ENCODE measurements around the gene MINK1. TPM values are rescaled to one million over a fixed set of nuclear protein-coding genes. Genes with fewer than 3 reads are reported as not detected.

Gene MINK1
- total and polyA plus RNA-seq, 2 of the 13 experiments (the other 11 are each of a cell fraction or from before 2014, with no cell fraction given), result 17.2 to 63.9 TPM

DNA sequence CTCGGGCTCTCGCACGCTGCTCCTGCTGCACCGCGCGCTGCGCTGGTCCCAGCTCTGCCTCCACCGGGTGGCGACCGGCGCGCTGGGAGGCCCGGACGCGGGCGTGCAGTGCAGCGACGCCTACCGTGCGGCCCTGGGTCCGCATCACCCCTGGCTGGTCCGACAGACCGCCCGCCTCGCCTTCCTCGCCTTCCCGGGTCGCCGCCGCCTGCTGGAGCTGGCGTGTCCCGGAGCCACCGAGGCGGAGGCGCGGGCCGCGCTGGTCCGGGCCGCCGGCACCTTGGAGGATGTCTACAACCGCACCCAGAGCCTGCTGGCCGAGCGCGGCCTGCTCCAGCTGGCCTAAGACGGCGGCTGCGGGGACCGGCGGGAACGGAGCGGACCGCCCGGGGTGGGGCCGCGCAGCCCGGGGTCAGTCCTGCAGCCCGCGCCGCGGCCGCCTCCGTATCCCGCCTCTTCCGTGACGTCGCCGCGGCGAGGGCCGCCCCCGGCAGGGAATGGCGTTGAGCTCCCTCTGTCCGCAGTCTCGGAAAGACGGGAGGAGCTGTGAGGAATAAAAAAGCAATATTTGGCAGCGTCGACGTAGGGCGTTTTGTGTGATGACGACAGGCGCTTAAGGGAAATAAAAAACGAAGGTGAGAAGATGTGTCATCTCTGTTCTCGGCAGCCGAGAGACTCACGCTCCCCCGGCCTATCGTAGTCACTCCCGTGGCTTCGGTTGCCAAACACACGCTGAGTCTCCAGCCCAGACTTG is 43.0 kb upstream of the MINK1 start (continued):
- TF ChIP-seq ZBTB1 (CRISPR knock-in tag; IDR thresholded peaks at IDR 0.05; ENCODE audit: borderline replicate concordance) (no peak), SMARCE1 (IDR thresholded peaks at IDR 0.05; ENCODE audit: borderline replicate concordance) (no peak), ZFY (CRISPR knock-in tag; IDR thresholded peaks at IDR 0.05) (peak; percentile 92), ZBTB38 (CRISPR knock-in tag; IDR thresholded peaks at IDR 0.05) (peak; percentile 85), SIN3B (IDR thresholded peaks at IDR 0.05; ENCODE audit: low read length) (no peak), KAT2B (IDR thresholded peaks at IDR 0.05; ENCODE audit: borderline replicate concordance, low read depth, low read length) (no peak), HNRNPL (IDR thresholded peaks at IDR 0.05; ENCODE audit: low read depth, low read length) (no peak), THYN1 (CRISPR knock-in tag; IDR thresholded peaks at IDR 0.05; ENCODE audit: borderline replicate concordance, low read depth) (no peak), ZNF331 (CRISPR knock-in tag; IDR thresholded peaks at IDR 0.05) (peak; percentile 54; the same call in 1 of the 2 replicates), KDM6A (CRISPR knock-in tag; IDR thresholded peaks at IDR 0.05; ENCODE audit: low read depth) (no peak), FOXO1 (CRISPR knock-in tag; IDR thresholded peaks at IDR 0.05) (peak; percentile 33; the same call in 1 of the 2 replicates)
- TF ChIP-seq, protein P1, sequence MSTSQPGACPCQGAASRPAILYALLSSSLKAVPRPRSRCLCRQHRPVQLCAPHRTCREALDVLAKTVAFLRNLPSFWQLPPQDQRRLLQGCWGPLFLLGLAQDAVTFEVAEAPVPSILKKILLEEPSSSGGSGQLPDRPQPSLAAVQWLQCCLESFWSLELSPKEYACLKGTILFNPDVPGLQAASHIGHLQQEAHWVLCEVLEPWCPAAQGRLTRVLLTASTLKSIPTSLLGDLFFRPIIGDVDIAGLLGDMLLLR (CRISPR knock-in tag; IDR thresholded peaks at IDR 0.05), result peak; percentile 38
- TF ChIP-seq, protein P2, sequence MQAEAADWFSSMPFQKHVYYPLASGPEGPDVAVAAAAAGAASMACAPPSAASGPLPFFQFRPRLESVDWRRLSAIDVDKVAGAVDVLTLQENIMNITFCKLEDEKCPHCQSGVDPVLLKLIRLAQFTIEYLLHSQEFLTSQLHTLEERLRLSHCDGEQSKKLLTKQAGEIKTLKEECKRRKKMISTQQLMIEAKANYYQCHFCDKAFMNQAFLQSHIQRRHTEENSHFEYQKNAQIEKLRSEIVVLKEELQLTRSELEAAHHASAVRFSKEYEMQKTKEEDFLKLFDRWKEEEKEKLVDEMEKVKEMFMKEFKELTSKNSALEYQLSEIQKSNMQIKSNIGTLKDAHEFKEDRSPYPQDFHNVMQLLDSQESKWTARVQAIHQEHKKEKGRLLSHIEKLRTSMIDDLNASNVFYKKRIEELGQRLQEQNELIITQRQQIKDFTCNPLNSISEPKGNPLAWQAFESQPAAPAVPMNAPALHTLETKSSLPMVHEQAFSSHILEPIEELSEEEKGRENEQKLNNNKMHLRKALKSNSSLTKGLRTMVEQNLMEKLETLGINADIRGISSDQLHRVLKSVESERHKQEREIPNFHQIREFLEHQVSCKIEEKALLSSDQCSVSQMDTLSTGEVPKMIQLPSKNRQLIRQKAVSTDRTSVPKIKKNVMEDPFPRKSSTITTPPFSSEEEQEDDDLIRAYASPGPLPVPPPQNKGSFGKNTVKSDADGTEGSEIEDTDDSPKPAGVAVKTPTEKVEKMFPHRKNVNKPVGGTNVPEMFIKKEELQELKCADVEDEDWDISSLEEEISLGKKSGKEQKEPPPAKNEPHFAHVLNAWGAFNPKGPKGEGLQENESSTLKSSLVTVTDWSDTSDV (CRISPR knock-in tag; IDR thresholded peaks at IDR 0.05), result no peak; the same call in 1 of the 2 replicates
- TF ChIP-seq, protein P3, sequence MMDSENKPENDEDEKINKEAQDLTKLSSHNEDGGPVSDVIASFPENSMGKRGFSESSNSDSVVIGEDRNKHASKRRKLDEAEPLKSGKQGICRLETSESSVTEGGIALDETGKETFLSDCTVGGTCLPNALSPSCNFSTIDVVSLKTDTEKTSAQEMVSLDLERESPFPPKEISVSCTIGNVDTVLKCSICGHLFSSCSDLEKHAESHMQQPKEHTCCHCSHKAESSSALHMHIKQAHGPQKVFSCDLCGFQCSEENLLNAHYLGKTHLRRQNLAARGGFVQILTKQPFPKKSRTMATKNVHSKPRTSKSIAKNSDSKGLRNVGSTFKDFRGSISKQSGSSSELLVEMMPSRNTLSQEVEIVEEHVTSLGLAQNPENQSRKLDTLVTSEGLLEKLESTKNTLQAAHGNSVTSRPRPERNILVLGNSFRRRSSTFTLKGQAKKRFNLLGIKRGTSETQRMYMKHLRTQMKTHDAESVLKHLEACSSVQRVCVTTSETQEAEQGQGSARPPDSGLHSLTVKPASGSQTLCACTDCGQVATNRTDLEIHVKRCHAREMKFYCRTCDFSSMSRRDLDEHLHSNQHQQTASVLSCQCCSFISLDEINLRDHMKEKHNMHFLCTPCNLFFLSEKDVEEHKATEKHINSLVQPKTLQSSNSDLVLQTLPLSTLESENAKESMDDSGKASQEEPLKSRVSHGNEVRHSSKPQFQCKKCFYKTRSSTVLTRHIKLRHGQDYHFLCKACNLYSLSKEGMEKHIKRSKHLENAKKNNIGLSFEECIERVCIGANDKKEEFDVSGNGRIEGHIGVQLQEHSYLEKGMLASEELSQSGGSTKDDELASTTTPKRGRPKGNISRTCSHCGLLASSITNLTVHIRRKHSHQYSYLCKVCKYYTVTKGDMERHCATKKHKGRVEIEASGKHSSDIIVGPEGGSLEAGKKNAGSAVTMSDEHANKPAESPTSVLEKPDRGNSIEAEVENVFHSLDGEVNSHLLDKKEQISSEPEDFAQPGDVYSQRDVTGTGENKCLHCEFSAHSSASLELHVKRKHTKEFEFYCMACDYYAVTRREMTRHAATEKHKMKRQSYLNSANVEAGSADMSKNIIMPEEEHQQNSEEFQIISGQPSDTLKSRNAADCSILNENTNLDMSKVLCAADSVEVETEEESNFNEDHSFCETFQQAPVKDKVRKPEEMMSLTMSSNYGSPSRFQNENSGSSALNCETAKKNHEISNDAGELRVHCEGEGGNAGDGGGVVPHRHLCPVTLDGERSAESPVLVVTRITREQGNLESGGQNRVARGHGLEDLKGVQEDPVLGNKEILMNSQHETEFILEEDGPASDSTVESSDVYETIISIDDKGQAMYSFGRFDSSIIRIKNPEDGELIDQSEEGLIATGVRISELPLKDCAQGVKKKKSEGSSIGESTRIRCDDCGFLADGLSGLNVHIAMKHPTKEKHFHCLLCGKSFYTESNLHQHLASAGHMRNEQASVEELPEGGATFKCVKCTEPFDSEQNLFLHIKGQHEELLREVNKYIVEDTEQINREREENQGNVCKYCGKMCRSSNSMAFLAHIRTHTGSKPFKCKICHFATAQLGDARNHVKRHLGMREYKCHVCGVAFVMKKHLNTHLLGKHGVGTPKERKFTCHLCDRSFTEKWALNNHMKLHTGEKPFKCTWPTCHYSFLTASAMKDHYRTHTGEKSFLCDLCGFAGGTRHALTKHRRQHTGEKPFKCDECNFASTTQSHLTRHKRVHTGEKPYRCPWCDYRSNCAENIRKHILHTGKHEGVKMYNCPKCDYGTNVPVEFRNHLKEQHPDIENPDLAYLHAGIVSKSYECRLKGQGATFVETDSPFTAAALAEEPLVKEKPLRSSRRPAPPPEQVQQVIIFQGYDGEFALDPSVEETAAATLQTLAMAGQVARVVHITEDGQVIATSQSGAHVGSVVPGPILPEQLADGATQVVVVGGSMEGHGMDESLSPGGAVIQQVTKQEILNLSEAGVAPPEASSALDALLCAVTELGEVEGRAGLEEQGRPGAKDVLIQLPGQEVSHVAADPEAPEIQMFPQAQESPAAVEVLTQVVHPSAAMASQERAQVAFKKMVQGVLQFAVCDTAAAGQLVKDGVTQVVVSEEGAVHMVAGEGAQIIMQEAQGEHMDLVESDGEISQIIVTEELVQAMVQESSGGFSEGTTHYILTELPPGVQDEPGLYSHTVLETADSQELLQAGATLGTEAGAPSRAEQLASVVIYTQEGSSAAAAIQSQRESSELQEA (CRISPR knock-in tag; IDR thresholded peaks at IDR 0.05; ENCODE audit: not compliant biosample characterization), result no peak
- TF ChIP-seq, protein P4, sequence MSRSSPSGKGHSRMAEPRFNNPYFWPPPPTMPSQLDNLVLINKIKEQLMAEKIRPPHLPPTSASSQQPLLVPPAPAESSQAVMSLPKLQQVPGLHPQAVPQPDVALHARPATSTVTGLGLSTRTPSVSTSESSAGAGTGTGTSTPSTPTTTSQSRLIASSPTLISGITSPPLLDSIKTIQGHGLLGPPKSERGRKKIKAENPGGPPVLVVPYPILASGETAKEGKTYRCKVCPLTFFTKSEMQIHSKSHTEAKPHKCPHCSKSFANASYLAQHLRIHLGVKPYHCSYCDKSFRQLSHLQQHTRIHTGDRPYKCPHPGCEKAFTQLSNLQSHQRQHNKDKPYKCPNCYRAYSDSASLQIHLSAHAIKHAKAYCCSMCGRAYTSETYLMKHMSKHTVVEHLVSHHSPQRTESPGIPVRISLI (CRISPR knock-in tag; IDR thresholded peaks at IDR 0.05; ENCODE audit: borderline replicate concordance), result peak; percentile 31; the same call in 1 of the 2 replicates
